ENCODE data around the gene TMEM208. TPM values are rescaled to one million over a fixed set of nuclear protein-coding genes. Genes with fewer than 3 reads are reported as not detected.

TMEM208 gene
- total and polyA plus RNA-seq, 2 of the 13 experiments (the other 11 are each of a cell fraction or from before 2014, with no cell fraction given), result 58.8 to 72.9 TPM

GRCh38 chr16:67213197-67214019 lies 13.5 kb upstream of the TMEM208 start:
- intact Hi-C loops (cut with micrococcal nuclease; ENCODE audit: unreplicated experiment), result no loop called here
- FAIRE-seq (no peak), DNase-seq (ENCODE audit: low spot score) (no peak), ATAC-seq (no peak)
- ChIA-PET CTCF (ENCODE audit: low intra/inter-chr PET ratio, low total read pairs) (no interaction called here), POLR2A (interaction anchor here (0.8 to 1.4 kb wide), 3 partner anchors 11 to 33 kb away, joined by 3 to 6 read pairs (median 3); partner anchors contain the start of gene FHOD1)
- peaks cover 41% of the 10 kb centered on the region for H3K4me1 ChIP-seq (ENCODE audit: insufficient read depth, low read length)
- no peak overlapping the region for H2AFZ ChIP-seq (ENCODE audit: low read length)
- no TSS peak for BruUV-seq (replicated peaks)
- WGBS (ENCODE audit: low lambda C conversion rate), result 51% methylated on average over 8 of the region's 8 CpGs
- H3K79me2 ChIP-seq (ENCODE audit: insufficient read depth, low read length), result no peaks in the 10 kb centered on the region
- in situ Hi-C loops (cut with HindIII; ENCODE audit: extremely low pct_ligation_motif_present, low pct_unique_long_range_greater_than_20kb), result no loop called here
- H3K27ac ChIP-seq (ENCODE audit: extremely low read length, insufficient read depth, low read length), result no peak overlapping the region
- H3K9me3 ChIP-seq (ENCODE audit: low read length), result no peaks in the 10 kb centered on the region
- no peaks in the 10 kb centered on the region for H4K20me1 ChIP-seq (ENCODE audit: insufficient read depth, low read length)
- H3K4me3 ChIP-seq (replicated peaks in 1 of 3; ENCODE audit: insufficient read depth in 1 of 3, low read depth in 2 of 3, low read length in 3 of 3), result no peak overlapping the region
- no peaks in the 10 kb centered on the region for H3K36me3 ChIP-seq (replicated peaks in 1 of 2; ENCODE audit: control insufficient read depth in 1 of 2, insufficient read depth in 2 of 2, low read length in 2 of 2)
- no peak overlapping the region for H3K4me2 ChIP-seq (ENCODE audit: low read depth, low read length)
- H3K27me3 ChIP-seq (ENCODE audit: control insufficient read depth in 1 of 2, insufficient read depth in 2 of 2, low read length in 2 of 2), result peaks cover 0 to 2% of the 10 kb centered on the region in 2 experiments; a peak in 1 of 5 replicates
- no peak overlapping the region for H3K9ac ChIP-seq (ENCODE audit: insufficient read depth, low read depth, low read length)
- TF ChIP-seq HOXA3 (CRISPR knock-in tag; IDR thresholded peaks at IDR 0.05) (peak; percentile 8; the same call in 1 of the 2 replicates), NFE2 (CRISPR knock-in tag; IDR thresholded peaks at IDR 0.05) (no peak), KMT2B (CRISPR knock-in tag; IDR thresholded peaks at IDR 0.05) (no peak), TBX2 (CRISPR knock-in tag; IDR thresholded peaks at IDR 0.05; ENCODE audit: borderline replicate concordance) (0 out of 2 replicates have a peak, but pooled peaks have one; percentile 17), HDAC1 (CRISPR knock-in tag; IDR thresholded peaks at IDR 0.05) (no peak), CREBL2 (CRISPR knock-in tag; IDR thresholded peaks at IDR 0.05; ENCODE audit: borderline replicate concordance) (no peak), NAIF1 (CRISPR knock-in tag; IDR thresholded peaks at IDR 0.05; ENCODE audit: borderline replicate concordance) (no peak), CEBPB (IDR thresholded peaks at IDR 0.05; ENCODE audit: borderline replicate concordance, low read depth, low read length) (no peak), RAD21 (CRISPR knock-in tag; IDR thresholded peaks at IDR 0.05) (no peak), ZNF17 (CRISPR knock-in tag; IDR thresholded peaks at IDR 0.05) (no peak), SP140L (CRISPR knock-in tag; IDR thresholded peaks at IDR 0.05; ENCODE audit: borderline replicate concordance) (no peak), BCL6 (CRISPR knock-in tag; IDR thresholded peaks at IDR 0.05) (no peak), CEBPG (CRISPR knock-in tag; IDR thresholded peaks at IDR 0.05) (no peak), SUZ12 (IDR thresholded peaks at IDR 0.05; ENCODE audit: low read depth, low read length) (no peak), HIVEP1 (CRISPR knock-in tag; IDR thresholded peaks at IDR 0.05) (no peak), NR2F2 (IDR thresholded peaks at IDR 0.05; ENCODE audit: borderline replicate concordance, low read depth) (no peak), MAFG (CRISPR knock-in tag; IDR thresholded peaks at IDR 0.05) (no peak), SMC3 (IDR thresholded peaks at IDR 0.05; ENCODE audit: low read length) (no peak), CAMTA2 (CRISPR knock-in tag; IDR thresholded peaks at IDR 0.05; ENCODE audit: borderline replicate concordance) (0 out of 2 replicates have a peak, but pooled peaks have one; percentile 47), ZBTB14 (CRISPR knock-in tag; IDR thresholded peaks at IDR 0.05) (no peak), ZBTB43 (CRISPR knock-in tag; conservative IDR thresholded peaks at IDR 0.05) (no peak), MEIS1 (CRISPR knock-in tag; IDR thresholded peaks at IDR 0.05; ENCODE audit: borderline replicate concordance) (no peak), ZNF333 (CRISPR knock-in tag; IDR thresholded peaks at IDR 0.05; ENCODE audit: borderline replicate concordance) (peak; percentile 64; the same call in 1 of the 2 replicates)

Data from HepG2 (cell line).